A549 (cell line): ENCODE data around the gene MANSC4. TPM values are rescaled to one million over a fixed set of nuclear protein-coding genes. Genes with fewer than 3 reads are reported as not detected.

ENCODE experiments used
- ATAC-seq, 2 experiments: fragments of 200-7000 bp in 1 of 2; fragments of >200 bp in 1 of 2; cut with Nextera tagmentation in 1 of 2; cut with Tn5 transposase in 1 of 2; 3 replicates each; pipeline versions ENCODE4 v1.8.0 to v1.9.1; 2018 to 2020; ENCODE audit warnings: mild to moderate bottlenecking in 1 of 2, moderate library complexity in 1 of 2
- CTCF ChIA-PET: fragments of 300-600 bp; sonication (Branson Sonifier 250); formaldehyde crosslinking; extraction: SDS; loops from one replicate; lab custom pipeline; 2021; ENCODE audit warnings: antibody characterized with exemption, inconsistent platforms; lab: Yijun Ruan, JAX
- POLR2A ChIA-PET: fragments of 350-600 bp; formaldehyde crosslinking; extraction: SDS; loops from one replicate; lab custom pipeline; 2021; ENCODE audit warnings: antibody characterized with exemption, inconsistent platforms; lab: Yijun Ruan, JAX
- DNase-seq, 2 experiments: peaks; one replicate each; pipeline versions ENCODE4 v3.0.0 to v3.0.0-alpha.2; 2011 to 2016; ENCODE audit warnings: low read depth in 1 of 2, low spot score in 1 of 2
- FAIRE-seq: peaks from 2 replicates; lab custom pipeline; 2011; peaks lifted over from hg19 to GRCh38; lab: Jason Lieb, UNC
- H3K27ac ChIP-seq, 2 experiments: fragments of >200 bp; sonication (Bioruptor Twin); formaldehyde crosslinking; 3 replicates each; pipeline ENCODE4 v1.5.1; 2016 to 2017
- H3K4me1 ChIP-seq: fragments of >200 bp; sonication (Bioruptor Twin); formaldehyde crosslinking; 3 replicates; pipeline ENCODE4 v1.6.1; 2016
- H3K4me2 ChIP-seq: fragments of >200 bp; sonication (Bioruptor Twin); formaldehyde crosslinking; 3 replicates; pipeline ENCODE4 v1.6.1; 2016
- H3K4me3 ChIP-seq: fragments of >200 bp; sonication (Bioruptor Twin); formaldehyde crosslinking; 3 replicates; pipeline ENCODE4 v1.5.1; 2016
- H3K9me3 ChIP-seq: fragments of >200 bp; sonication (Bioruptor Twin); formaldehyde crosslinking; 3 replicates; pipeline ENCODE4 v1.6.1; 2016
- CBX2 ChIP-seq: fragments of 200-600 bp; sonication (generic); IDR thresholded peaks from 2 replicates; pipeline ENCODE4 v1.6.1; 2016; ENCODE audit warnings: low read depth, mild to moderate bottlenecking, borderline replicate concordance
- CEBPB ChIP-seq, 2 experiments: fragments of >200 bp in 1 of 2; sonication (Bioruptor Twin) in 1 of 2; formaldehyde crosslinking in 1 of 2; IDR thresholded peaks; 2 replicates each; pipeline ENCODE4 v1.6.1; 2012 to 2016
- E2F6 ChIP-seq: IDR thresholded peaks from 2 replicates; pipeline ENCODE4 v1.6.1; 2012; ENCODE audit warnings: low read depth, borderline replicate concordance
- EHF ChIP-seq: fragments of 250-450 bp; sonication (Bioruptor Pico); IDR thresholded peaks from 2 replicates; pipeline ENCODE4 v1.5.0; 2020; ENCODE audit warnings: mild to moderate bottlenecking
- ELK1 ChIP-seq: fragments of 150-350 bp; IDR thresholded peaks from 2 replicates; pipeline ENCODE4 v1.6.1; 2014; ENCODE audit warnings: low read depth, mild to moderate bottlenecking, low read length
- EP300 ChIP-seq, 2 experiments: fragments of >200 bp; sonication (Bioruptor Twin); formaldehyde crosslinking; IDR thresholded peaks; 2 replicates in 1 of 2; 3 replicates in 1 of 2; pipeline ENCODE4 v1.6.1; 2016 to 2017
- FOSL2 ChIP-seq, 2 experiments: fragments of 450-650 bp in 1 of 2; fragments of >200 bp in 1 of 2; sonication (Bioruptor Twin) in 1 of 2; formaldehyde crosslinking; IDR thresholded peaks; 2 replicates each; pipeline versions ENCODE4 v1.5.0 to v1.6.1; 2016 to 2020; ENCODE audit warnings: mild to moderate bottlenecking in 1 of 2, moderate library complexity in 1 of 2
- FOXS1 ChIP-seq: fragments of 250-450 bp; sonication (Bioruptor Pico); IDR thresholded peaks from 2 replicates; pipeline ENCODE4 v1.5.0; 2020; ENCODE audit warnings: mild to moderate bottlenecking, moderate library complexity
- GATA3 ChIP-seq: IDR thresholded peaks from 2 replicates; pipeline ENCODE4 v1.6.1; 2012; ENCODE audit warnings: borderline replicate concordance
- HDAC2 ChIP-seq: fragments of 200-600 bp; sonication (generic); IDR thresholded peaks from 2 replicates; pipeline ENCODE4 v1.6.1; 2016
- HEYL ChIP-seq: fragments of 250-450 bp; sonication (Bioruptor Pico); IDR thresholded peaks from 2 replicates; pipeline ENCODE4 v1.8.0; 2021; ENCODE audit warnings: mild to moderate bottlenecking, moderate library complexity
- HOXA7 ChIP-seq: fragments of 250-450 bp; sonication (Bioruptor Pico); IDR thresholded peaks from 2 replicates; pipeline ENCODE4 v1.5.0; 2020; ENCODE audit warnings: mild to moderate bottlenecking, moderate library complexity
- JUN ChIP-seq, 2 experiments: fragments of >200 bp; sonication (Bioruptor Twin); formaldehyde crosslinking; IDR thresholded peaks; 2 replicates in 1 of 2; 3 replicates in 1 of 2; pipeline ENCODE4 v1.6.1; 2016 to 2017
- JUNB ChIP-seq: fragments of >200 bp; sonication (Bioruptor Twin); formaldehyde crosslinking; IDR thresholded peaks from 2 replicates; pipeline ENCODE4 v1.6.1; 2016
- KDM1A ChIP-seq: fragments of 200-600 bp; sonication (generic); IDR thresholded peaks from 2 replicates; pipeline ENCODE4 v1.6.1; 2016; ENCODE audit warnings: low read depth, mild to moderate bottlenecking
- MAFK ChIP-seq: fragments of 450-650 bp; IDR thresholded peaks from 2 replicates; pipeline ENCODE4 v1.6.1; 2014; ENCODE audit not compliant: partially characterized antibody
- MAZ ChIP-seq: fragments of 150-350 bp; IDR thresholded peaks from 2 replicates; pipeline ENCODE4 v1.6.1; 2014; ENCODE audit warnings: antibody characterized with exemption, low read depth, low read length, borderline replicate concordance
- MYC ChIP-seq: IDR thresholded peaks from 2 replicates; pipeline ENCODE4 v1.6.1; 2012; ENCODE audit warnings: mild to moderate bottlenecking, inconsistent platforms, low read length, improper control_type of control experiment, borderline replicate concordance
- NPAS2 ChIP-seq: fragments of 250-450 bp; sonication (Bioruptor Pico); IDR thresholded peaks from 2 replicates; pipeline ENCODE4 v1.8.0; 2022; ENCODE audit warnings: mild to moderate bottlenecking, moderate library complexity, borderline replicate concordance
- NR3C1 ChIP-seq: fragments of >200 bp; sonication (Bioruptor Twin); formaldehyde crosslinking; IDR thresholded peaks from 3 replicates; pipeline ENCODE4 v1.6.1; 2017
- PHF8 ChIP-seq: fragments of 200-600 bp; sonication (generic); IDR thresholded peaks from 2 replicates; pipeline ENCODE4 v1.6.1; 2016; ENCODE audit warnings: low read depth, mild to moderate bottlenecking, antibody characterized with exemption, moderate library complexity, borderline replicate concordance
- POLR2A ChIP-seq: IDR thresholded peaks from 2 replicates; pipeline ENCODE4 v1.6.1; 2012; ENCODE audit warnings: mild to moderate bottlenecking, low read length
- RCOR1 ChIP-seq: fragments of 150-350 bp; IDR thresholded peaks from 2 replicates; pipeline ENCODE4 v1.6.1; 2014; ENCODE audit warnings: antibody characterized with exemption, low read length, low read depth
- REST ChIP-seq: fragments of 200-600 bp; sonication (generic); IDR thresholded peaks from 2 replicates; pipeline ENCODE4 v1.6.1; 2016; ENCODE audit warnings: antibody characterized with exemption, mild to moderate bottlenecking, moderate library complexity
- RNF2 ChIP-seq: fragments of 200-600 bp; sonication (generic); IDR thresholded peaks from 2 replicates; pipeline ENCODE4 v1.6.1; 2016; ENCODE audit warnings: low read depth, mild to moderate bottlenecking, antibody characterized with exemption, moderate library complexity, borderline replicate concordance
- TP53 ChIP-seq: fragments of 250-450 bp; sonication (Bioruptor Pico); IDR thresholded peaks from 2 replicates; pipeline ENCODE4 v1.5.0; 2021; ENCODE audit warnings: mild to moderate bottlenecking, moderate library complexity
- ZFP36 ChIP-seq: fragments of 450-650 bp; IDR thresholded peaks from 2 replicates; pipeline ENCODE4 v1.6.1; 2014; ENCODE audit warnings: borderline replicate concordance; ENCODE audit not compliant: partially characterized antibody
- ZNF302 ChIP-seq: fragments of 250-450 bp; sonication (Bioruptor Pico); IDR thresholded peaks from 2 replicates; pipeline ENCODE4 v1.9.0; 2021; ENCODE audit warnings: inconsistent platforms, mild to moderate bottlenecking, moderate library complexity
- WGBS: methylation state at CpG from one replicate; pipeline ENCODE4 v1.1.6; 2017; ENCODE audit errors: missing lambda C conversion rate; 5-methylcytosine and 5-hydroxymethylcytosine counted together
- polyA plus RNA-seq, 4 experiments: library from polyadenylated mRNA; depleted of rRNA in 3 of 4; stranded (reverse); fragments of >200 nt; fragmentation: RNase III in 1 of 4; extraction: RNeasy Plus Mini Kit Qiagen cat#74134 plus additional on column Dnase treatment in 1 of 4; gene quantifications; 2 replicates in 3 of 4; 3 replicates in 1 of 4; pipeline ENCODE4 v1.2.3, GENCODE V29; 2011 to 2017
- TF ChIP-seq, protein P1 (sequence below): fragments of >200 bp; sonication (Bioruptor Twin); formaldehyde crosslinking; IDR thresholded peaks from 3 replicates; pipeline ENCODE4 v1.6.1; 2016

The MANSC4 gene
- polyA plus RNA-seq, 2 of the 4 experiments (the other 2 are of a cell fraction) = 0.09 to 0.12 TPM

- WGBS = 86% methylated on average over 5 of the region's 5 CpGs
- Histone ChIP-seq H3K27ac (no peak overlapping the region), H3K4me3 (no peak overlapping the region), H3K9me3 (no peaks in the 10 kb centered on the region), H3K4me1 (0 out of 3 replicates have a peak, but pooled peaks cover 5% of the 10 kb centered on the region), H3K4me2 (no peak overlapping the region)
- FAIRE-seq (no peak), ATAC-seq (no peak), DNase-seq (no peak)
- CTCF ChIA-PET = interaction anchor here (2.6 to 4.5 kb wide), 2 partner anchors 18 to 82 kb away, joined by 22 to 27 read pairs; no protein-coding TSS in a partner anchor
- POLR2A ChIA-PET = no interaction called here
- TF ChIP-seq, protein P1, sequence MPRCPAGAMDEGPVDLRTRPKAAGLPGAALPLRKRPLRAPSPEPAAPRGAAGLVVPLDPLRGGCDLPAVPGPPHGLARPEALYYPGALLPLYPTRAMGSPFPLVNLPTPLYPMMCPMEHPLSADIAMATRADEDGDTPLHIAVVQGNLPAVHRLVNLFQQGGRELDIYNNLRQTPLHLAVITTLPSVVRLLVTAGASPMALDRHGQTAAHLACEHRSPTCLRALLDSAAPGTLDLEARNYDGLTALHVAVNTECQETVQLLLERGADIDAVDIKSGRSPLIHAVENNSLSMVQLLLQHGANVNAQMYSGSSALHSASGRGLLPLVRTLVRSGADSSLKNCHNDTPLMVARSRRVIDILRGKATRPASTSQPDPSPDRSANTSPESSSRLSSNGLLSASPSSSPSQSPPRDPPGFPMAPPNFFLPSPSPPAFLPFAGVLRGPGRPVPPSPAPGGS = no peak
- TF ChIP-seq MAFK (no peak), ELK1 (no peak), GATA3 (no peak), JUNB (no peak), KDM1A (no peak), FOSL2 (IDR thresholded peaks at IDR 0.05) (no peak), FOSL2 (CRISPR knock-in tag; IDR thresholded peaks at IDR 0.05) (no peak), HEYL (CRISPR knock-in tag) (no peak), POLR2A (no peak), TP53 (CRISPR knock-in tag) (no peak), EP300 (IDR thresholded peaks at IDR 0.05) (no peak), ZNF302 (no peak), NR3C1 (no peak), HDAC2 (no peak), PHF8 (no peak), CEBPB (IDR thresholded peaks at IDR 0.05) (no peak), NPAS2 (CRISPR knock-in tag) (no peak)
These were observed 43.0 kb upstream of the MANSC4 start for GRCh38 chr12:27823038-27823437.

- FAIRE-seq (no peak), DNase-seq (peak in 1 of 2 experiments; percentile 11), ATAC-seq (peak; percentile 39 to 47; a peak in 3 of 6 replicates)
- H3K4me3 ChIP-seq = no peak overlapping the region
- H3K4me2 ChIP-seq = 0 out of 3 replicates have a peak overlapping the region, but pooled peaks have one; percentile 80
- H3K27ac ChIP-seq = no peak overlapping the region
- WGBS = 72% methylated on average over 9 of the region's 9 CpGs
- no peaks in the 10 kb centered on the region for H3K9me3 ChIP-seq
- ChIA-PET CTCF (interaction anchor here (0.5 to 4.5 kb wide), 34 partner anchors 9 to 1052 kb away, joined by 3 to 31 read pairs (median 4); partner anchors contain the start of genes KLHL42 and MANSC4), POLR2A (interaction anchor here (2.2 kb wide), 1 partner anchor 42 kb away, joined by 15 read pairs; the partner anchor contains the start of genes KLHL42 and MANSC4)
- H3K4me1 ChIP-seq = 0 out of 3 replicates have a peak, but pooled peaks cover 5% of the 10 kb centered on the region
- TF ChIP-seq RCOR1 = no peak
- TF ChIP-seq HOXA7 (CRISPR knock-in tag) = no peak
- TF ChIP-seq ZNF302 = no peak
- no peak for TF ChIP-seq MYC
- no peak for TF ChIP-seq TP53 (CRISPR knock-in tag)
- TF ChIP-seq FOXS1 = no peak
- TF ChIP-seq CEBPB (IDR thresholded peaks at IDR 0.05) = no peak
- TF ChIP-seq ZFP36 = no peak
- TF ChIP-seq EHF (CRISPR knock-in tag) = no peak
- no peak for TF ChIP-seq E2F6
- no peak for TF ChIP-seq MAZ
- TF ChIP-seq CBX2 = no peak
- no peak for TF ChIP-seq RNF2
- no peak for TF ChIP-seq FOSL2 (IDR thresholded peaks at IDR 0.05)
- TF ChIP-seq FOSL2 (CRISPR knock-in tag; IDR thresholded peaks at IDR 0.05) = no peak
- no peak for TF ChIP-seq JUN (IDR thresholded peaks at IDR 0.05)
- no peak for TF ChIP-seq EP300 (IDR thresholded peaks at IDR 0.05)
- no peak for TF ChIP-seq REST
These were observed 42.2 kb upstream of the MANSC4 start for GRCh38 chr12:27822076-27822712.
